HT1080 (cell line): ENCODE measurements around the gene SHC2. TPM values are rescaled to one million over a fixed set of nuclear protein-coding genes. Genes with fewer than 3 reads are reported as not detected.

Experiments
- DNase-seq: peaks from one replicate; pipeline ENCODE4 v3.0.0-alpha.2; 2015; ENCODE audit warnings: low read depth
- polyA plus RNA-seq, 2 experiments: library from polyadenylated mRNA; depleted of rRNA; stranded (reverse); fragments of >200 nt; gene quantifications; 2 replicates each; pipeline ENCODE4 v1.2.3, GENCODE V29; 2015
- total RNA-seq: library from RNA; depleted of rRNA; stranded (reverse); fragments of >200 nt; shearing (Covaris generic); gene quantifications from 2 replicates; pipeline ENCODE4 v1.2.3, GENCODE V29; 2014; rRNA removed

The SHC2 gene, protein sequence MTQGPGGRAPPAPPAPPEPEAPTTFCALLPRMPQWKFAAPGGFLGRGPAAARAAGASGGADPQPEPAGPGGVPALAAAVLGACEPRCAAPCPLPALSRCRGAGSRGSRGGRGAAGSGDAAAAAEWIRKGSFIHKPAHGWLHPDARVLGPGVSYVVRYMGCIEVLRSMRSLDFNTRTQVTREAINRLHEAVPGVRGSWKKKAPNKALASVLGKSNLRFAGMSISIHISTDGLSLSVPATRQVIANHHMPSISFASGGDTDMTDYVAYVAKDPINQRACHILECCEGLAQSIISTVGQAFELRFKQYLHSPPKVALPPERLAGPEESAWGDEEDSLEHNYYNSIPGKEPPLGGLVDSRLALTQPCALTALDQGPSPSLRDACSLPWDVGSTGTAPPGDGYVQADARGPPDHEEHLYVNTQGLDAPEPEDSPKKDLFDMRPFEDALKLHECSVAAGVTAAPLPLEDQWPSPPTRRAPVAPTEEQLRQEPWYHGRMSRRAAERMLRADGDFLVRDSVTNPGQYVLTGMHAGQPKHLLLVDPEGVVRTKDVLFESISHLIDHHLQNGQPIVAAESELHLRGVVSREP
- 0.03 TPM in 1 of 2 replicates, not detected in the other for total RNA-seq
- polyA plus RNA-seq (2015; cell fraction: cytosol; rRNA removed): 0.03 TPM in 1 of 2 replicates, not detected in the other
- polyA plus RNA-seq (2015; cell fraction: nucleus; rRNA removed): 0.25 and 0.49 TPM in 2 replicates

DNA sequence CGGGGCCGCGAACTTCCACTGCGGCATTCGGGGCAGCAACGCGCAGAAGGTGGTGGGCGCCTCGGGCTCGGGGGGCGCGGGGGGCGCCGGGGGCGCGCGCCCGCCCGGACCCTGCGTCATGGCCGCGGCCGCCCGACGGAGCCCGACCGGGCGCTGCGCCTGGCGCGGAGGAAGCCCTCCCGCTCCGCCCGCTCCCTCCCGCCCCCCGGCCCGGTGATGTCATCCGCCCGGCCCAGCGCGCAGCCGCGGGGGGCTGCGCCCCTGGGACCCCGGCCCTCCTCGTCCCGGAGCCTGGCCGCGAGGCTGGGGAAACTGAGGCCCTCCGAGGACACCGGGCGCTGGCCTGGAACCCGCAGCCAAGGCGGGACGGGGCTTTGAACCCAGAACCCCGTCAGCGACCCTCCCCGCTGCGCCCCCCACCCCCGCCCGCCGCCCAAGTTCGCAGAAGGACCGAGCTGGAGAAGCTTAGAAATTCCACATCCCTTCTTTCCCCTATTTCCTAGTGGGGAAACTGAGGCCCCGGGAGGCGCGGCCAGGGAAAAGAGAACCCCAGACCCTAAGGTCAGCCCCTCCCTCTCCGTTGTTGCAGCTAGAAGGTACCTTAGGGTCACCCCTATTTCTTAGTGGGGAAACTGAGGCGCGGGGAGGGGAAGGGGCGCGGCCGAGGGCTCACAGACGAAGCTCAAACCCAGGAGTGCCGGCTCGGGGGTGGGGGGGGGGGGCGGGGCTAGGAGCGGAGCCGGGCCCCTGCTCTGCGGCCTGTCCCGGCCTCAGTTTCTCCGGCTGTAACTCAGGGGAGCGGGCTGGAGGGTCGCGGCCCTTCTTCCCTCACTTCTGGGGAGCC is at the start of gene SHC2:
Gene SHC2, minus strand, starts transcription at position 157 of the 844 bp plus-strand sequence. Its CDS starts 37 bp downstream, at position 120.
- no peak for DNase-seq

DNA sequence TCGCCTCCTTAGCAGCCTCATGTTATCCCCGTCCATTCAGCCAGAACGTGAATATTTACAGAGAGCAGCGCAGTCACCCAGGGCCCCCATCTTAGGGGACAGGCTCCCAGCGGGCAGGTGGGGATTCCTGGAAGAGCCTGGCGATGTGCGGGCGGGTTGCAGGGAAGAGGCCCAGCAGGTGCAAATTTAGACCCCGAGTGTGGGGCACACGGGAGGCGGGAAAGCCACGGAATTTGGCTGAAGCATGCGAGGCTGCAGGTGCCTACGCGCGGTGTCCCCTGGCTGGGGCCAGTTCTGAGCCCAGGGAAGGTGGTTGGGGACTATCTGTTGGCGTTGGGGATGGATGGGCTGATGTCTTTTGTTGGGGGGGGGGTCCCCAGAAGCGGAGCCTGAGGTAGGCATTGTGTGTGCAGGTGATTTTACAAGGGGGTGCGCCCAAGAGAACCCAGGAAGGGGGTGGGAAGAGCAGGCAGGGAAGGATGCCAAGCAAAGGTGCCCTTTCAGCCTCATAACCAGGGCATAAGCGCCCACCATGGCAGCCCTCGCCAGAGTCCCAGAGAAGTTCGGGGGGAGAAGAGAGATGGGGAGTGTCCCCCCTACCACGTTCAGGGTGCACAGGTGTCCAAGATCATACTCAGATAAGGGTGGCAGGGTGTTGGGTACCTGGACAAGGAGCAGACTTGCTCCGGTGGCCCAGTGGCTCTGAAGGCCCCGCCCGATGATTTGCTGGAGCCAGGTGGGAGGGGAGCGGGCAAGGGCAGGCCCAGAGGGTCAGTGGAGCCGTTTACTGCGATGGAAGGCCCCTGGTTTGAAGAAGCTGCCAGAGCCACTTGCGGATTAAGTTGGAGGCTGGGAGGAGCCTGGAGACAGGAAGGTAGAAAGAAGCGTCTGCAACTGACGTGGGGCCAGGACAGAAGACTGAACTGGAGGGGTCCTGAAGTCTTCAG is 47.6 kb upstream of the SHC2 start:
- DNase-seq: no peak

DNA sequence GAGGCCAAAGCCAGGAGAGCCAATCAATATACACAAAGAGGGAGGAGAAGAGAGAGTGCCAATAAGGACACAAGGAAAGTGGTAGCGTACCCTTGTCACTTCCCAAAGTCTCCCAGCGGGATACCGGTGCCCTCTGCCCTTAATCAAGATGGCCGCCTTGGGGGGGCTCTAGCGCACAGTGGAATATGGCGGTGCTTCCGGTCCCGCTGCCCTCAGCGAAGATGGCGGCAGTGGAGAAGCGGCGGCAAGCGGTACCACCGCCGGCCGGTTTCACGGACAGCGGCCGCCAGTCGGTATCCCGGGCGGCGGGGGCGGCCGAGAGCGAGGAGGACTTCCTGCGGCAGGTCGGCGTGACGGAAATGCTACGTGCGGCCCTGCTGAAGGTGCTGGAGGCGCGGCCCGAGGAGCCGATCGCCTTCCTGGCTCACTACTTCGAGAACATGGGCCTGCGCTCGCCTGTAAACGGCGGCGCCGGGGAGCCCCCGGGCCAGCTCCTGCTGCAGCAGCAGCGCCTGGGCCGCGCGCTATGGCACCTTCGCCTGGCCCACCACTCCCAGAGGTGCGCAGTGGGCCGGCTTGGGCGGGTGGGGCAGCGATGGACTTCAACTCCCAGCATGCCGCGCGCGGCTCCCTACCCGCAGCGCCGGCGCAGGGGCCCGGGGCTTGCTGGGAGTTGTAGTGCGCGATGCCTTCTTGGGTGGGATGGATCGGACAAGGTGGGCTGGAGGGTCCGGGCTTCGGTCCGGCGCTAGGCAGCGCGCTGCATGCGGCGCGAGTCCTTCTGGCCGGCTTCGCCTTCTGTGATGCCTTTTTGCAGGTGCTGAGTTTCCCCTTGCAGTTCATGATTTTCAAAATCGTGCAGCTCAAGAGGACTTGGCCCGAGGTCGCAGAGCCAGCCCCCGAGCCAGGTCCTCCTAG is 46.7 kb upstream of the SHC2 start, which contains the start of gene TPGS1:
Gene TPGS1, plus strand, starts transcription at position 212 of the 918 bp plus-strand sequence. Its CDS starts 10 bp downstream, at position 222.
- peak; percentile 80 for DNase-seq

DNA sequence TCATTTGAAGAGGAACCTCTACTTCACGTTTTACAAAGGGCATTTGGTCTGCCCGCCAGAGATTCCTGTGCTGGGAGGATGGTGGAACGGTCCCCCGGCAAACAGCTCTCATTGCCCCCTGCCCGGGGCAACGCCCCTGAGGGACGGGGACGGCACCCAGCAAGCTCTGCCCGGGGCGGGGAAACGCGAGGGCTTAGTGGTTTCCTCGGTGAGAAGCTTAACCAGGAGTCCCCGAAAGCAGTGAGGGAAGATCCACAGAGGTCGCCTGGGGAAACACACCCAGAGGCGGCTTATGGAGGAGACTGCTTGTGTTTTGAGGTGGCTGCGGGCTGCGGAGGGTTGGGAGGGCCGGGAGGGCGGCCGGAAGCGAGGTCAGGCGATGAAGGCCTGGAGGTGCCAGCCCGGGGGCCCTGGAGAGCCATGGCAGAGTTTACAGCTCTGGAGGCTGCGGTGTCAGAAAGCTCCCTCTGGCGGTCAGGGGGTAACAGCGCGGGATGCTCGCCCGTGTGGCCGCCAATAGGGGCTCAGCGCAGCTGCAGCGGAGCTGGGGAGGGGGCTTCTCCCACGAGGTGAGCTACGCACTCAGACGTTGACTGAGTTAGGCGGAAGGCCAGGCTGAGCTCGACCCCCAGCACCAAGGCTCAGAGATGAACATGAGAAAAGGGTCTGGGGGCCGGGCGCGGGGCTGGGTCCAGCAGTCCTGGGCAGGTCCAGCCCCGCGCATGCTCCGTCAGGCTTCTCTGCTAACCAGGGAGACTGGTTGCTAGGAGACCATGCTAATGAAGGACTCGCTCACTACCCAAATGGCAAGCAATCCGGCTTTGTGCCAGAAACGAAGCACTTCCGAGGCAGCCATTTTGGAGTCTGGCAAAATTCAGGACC is 45.8 kb upstream of the SHC2 start:
- peak; percentile 99 for DNase-seq

DNA sequence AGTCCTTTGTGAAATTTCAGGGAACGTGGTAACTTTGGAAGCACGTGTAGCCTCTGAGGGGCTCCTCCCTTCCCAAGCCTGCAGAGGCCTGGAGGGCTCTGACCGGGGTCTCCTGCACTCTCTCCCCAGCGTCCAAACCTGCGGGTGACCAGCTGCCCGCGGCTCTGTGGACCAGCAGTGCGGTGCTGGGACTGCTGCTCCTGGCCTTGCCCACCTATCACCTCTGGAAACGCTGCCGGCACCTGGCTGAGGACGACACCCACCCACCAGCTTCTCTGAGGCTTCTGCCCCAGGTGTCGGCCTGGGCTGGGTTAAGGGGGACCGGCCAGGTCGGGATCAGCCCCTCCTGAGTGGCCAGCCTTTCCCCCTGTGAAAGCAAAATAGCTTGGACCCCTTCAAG is 43.8 kb upstream of the SHC2 start:
- DNase-seq: no peak

DNA sequence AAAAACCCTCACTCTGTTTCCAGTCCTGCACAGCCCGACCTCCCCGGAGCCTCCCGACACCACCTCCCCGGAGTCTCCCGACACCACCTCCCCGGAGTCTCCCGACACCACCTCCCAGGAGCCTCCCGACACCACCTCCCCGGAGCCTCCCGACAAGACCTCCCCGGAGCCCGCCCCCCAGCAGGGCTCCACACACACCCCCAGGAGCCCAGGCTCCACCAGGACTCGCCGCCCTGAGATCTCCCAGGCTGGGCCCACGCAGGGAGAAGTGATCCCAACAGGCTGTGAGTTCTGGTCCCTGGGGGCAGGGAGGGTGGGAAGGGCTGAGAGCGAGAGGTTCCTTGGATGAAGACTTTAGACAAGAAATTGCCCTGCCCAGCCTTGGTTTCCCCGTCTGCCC is 40.8 kb upstream of the SHC2 start:
- DNase-seq: no peak

DNA sequence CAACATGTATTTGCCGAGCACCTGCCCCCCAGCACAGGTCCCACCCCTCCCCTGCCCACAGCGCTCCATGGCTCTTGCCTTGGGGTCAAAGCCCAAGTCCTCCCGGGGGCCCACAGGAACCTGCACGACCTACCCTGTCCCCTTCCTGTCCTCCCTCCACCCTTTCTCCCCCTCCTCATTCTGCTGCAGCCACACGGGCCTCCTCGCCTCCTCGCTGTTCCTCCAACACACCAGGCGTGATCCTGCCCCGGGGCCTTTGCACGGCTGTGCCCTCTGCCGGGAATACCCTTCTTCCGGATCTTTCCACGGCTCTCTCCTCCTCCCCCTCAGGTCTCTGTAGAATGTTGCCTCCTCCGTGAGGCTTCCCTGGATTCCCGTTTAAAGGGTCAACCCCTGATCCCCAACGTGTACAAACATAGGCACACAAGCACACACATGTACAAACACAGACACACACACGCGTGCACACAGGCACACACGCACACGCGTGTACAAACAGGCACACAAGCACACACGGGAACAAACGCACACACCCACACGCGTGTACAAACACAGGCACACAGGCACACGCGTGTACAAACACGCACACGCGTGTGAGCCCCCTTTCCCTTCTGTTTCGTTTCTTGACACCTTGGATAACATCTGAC is 38.3 kb upstream of the SHC2 start:
- DNase-seq: no peak

DNA sequence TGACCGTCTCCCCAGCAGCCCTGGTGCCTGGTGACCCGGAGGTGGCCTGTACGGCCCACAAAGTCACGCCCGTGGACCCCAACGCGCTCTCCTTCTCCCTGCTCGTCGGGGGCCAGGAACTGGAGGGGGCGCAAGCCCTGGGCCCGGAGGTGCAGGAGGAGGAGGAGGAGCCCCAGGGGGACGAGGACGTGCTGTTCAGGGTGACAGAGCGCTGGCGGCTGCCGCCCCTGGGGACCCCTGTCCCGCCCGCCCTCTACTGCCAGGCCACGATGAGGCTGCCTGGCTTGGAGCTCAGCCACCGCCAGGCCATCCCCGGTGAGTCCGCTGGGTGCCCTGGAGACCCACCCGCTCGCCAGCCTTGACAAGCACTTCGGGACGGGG is 37.7 kb upstream of the SHC2 start:
- no peak for DNase-seq

DNA sequence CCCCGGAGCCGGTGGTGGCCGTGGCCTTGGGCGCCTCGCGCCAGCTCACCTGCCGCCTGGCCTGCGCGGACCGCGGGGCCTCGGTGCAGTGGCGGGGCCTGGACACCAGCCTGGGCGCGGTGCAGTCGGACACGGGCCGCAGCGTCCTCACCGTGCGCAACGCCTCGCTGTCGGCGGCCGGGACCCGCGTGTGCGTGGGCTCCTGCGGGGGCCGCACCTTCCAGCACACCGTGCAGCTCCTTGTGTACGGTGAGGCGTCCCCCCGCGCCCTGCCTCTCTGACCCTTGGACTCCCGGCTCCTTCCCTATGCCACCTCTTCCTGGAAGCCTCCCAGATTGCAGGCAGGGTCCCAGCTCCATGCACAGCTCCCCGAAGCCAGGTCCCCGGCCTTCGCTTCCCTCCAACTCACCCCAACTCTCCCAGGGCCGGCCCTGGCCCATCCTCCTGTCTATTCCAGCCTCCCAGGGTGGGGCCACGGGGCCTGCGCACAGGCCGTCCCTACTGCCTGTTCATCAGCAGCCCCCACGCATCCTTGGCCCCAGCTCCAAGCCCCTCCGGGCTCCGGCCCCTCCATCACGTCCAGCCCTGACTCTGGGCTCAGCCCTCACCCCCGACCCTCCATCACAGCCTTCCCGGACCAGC is 37.2 kb upstream of the SHC2 start:
- no peak for DNase-seq

DNA sequence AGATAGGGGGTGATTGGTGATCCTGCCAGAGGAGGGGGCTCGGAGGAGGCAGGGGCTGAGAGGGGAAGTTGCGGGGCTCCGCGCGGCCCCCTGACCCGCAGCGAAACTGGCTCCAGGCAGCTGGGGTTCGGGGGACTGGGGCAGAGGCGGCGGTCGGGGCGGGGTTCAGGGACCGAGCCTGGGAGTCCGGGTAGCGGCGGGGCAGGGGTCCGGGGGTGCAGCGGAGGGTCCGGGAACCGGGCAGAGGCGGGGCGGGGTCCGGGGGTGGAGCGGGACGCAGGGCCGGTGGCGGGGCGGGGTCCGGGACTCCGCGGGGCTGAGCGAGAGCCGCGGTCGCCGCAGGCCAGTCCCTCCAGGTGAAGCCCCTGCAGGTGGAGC is 36.6 kb upstream of the SHC2 start:
- no peak for DNase-seq

DNA sequence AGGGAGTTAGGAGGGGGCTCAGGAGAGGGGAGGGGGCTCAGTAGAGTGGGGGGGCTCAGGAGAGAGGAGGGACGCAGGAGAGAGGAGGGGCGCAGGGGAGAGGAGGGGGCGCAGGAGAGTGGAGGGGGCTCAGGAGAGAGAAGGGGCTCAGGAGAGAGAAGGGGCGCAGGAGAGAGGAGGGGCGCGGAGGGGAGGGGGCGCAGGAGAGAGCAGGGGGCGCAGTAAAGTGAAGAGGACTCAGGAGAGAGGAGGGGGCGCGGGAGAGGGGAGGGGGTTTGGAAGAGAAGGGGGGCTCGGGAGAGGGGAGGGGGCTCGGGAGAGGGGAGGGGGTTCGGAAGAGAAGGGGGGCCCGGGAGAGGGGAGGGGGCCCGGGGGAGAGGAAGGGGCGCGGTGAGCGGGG is 36.2 kb upstream of the SHC2 start:
- DNase-seq: no peak

DNA sequence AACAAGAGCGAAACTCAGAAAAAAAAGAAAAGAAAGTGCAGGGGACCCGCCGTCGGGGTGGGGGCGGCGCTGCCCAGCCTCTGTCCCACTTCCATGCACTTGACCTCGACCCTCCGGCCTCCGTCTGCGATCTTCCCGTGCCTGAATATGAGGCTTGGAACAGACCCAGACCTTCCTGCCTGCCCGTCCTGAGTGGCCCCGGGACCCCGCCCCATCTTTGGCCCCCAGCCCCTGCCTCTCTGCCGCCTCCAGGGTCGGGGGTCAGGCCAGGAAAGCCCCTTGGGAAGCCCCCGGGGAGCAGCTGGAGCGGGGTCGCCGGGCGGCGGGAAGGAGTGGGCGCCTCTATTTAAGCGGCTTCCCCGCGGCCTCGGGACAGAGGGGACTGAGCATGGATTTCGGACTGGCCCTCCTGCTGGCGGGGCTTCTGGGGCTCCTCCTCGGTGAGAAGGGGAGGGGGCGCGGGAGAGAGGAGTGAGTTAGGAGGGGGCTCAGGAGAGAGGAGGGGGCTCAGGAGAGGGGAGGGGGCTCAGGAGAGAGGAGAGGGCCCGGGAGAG is 35.4 kb upstream of the SHC2 start, which contains the start of gene MADCAM1:
Gene MADCAM1, plus strand, starts transcription at position 375 of the 554 bp plus-strand sequence. Its CDS starts 14 bp downstream, at position 389.
- DNase-seq: no peak

DNA sequence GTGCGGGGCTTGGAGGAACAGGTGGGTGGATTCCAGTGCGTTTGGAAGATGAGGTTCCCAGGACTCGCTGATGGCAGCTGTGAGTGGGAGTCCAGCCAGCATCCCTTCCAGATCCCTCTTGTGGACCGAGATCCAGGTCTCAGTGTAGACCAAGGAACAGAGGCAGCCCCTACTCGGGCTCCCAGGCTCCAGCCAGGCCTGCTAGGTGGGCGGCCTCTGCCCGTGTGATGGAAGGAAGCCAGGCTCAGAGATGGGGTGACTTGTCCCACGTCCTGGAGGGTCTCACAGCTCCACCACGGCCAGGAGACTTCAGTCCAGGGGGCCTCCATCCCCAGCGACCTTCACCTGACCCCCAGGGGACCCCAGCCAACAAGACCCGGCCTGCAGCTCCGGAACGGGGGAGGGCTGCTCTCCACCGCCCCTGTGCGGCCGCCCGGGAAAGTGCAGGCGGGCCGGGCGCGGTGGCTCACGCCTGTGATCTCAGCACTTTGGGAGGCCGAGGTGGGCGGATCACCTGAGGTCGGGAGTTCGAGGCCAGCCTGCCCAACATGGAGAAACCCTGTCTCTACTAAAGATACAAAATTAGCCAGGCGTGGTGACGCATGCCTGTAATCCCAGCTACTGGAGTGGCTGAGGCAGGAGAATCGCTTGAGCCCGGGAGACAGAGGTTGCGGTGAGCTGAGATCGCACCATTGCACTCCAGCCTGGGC is 34.7 kb upstream of the SHC2 start:
- peak; percentile 40 for DNase-seq

DNA sequence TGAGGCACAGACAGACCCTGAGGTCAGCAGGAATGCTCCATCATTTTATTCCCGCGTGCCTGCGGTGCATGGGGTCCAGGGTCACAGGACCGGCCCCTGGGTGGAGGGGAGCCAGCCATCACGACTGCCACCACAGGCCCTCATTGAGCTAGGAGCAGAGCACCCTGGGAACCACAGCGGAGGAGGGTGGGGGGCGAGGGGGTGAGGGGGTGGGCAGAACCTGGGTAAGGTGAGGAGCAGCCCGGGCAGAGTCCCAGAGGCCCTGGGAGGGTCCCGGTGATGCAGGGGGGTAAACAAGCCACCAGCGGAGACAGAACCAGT is 34.2 kb upstream of the SHC2 start:
- no peak for DNase-seq

DNA sequence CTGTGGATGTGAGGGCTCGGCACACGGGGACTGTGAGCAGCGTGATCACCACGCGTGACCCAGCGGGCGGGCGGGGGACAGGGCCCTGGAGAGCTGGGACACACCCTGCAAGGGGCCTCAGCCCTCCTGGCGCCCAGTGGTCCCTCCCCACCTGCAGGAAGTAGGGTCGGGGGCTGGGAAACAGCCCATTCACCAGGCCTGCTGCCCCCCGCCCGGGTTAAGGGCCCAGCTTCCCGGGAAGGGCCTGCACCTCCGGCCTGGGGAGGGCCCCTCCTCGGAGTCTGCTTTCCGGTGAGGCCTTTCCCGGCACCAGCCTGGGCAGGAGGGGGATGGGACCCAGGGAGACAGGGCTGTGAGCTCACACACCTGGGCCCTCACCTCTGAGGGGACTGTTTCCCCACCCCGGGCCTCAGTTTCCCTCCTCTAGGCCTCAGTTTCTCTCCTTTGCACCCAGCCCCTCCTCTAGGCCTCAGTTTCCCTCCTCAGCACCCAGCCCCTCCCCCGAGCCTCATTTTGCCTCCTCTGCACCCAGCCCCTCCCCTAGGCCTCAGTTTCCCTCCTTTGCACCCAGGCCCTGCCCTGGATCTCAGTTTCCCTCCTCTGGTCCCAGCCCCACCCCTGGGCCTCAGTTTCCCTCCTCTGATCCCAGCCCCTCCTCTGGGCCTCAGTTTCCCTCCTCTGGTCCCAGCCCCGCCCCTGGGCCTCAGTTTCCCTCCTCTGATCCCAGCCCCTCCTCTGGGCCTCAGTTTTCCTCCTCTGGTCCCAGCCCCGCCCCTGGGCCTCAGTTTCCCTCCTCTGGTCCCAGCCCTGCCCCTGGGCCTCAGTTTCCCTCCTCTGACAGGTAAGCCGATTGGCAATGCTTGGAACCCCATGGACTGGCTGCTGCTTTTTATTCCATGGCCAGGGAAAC is 33.6 kb upstream of the SHC2 start:
- DNase-seq: no peak
